Measurements from ENCODE around the gene BIRC2. TPM values are rescaled to one million over a fixed set of nuclear protein-coding genes. Genes with fewer than 3 reads are reported as not detected.

The BIRC2 gene
- total RNA-seq, 1 donor, result 76.0 TPM

DNA sequence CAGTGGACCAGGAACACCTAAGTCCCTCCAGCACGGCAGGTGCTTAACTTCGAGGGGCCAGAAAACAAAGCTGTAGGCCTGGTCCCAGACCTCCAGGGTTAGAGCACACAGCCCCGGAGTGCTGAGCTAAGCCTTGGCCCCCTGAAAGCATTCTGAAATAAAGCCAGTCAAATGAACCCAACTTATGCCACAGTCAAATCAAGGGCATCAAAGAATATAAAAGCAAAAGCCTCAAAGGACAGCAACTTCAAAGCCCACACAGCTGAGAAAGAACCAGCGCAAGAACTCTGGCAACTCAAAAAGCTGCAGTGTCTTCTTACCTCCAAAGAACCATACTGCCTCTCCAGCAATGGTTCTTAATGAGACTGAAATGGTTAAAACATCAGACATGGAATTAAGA is 66.5 kb downstream of the BIRC2 start:
- Histone ChIP-seq H2AFZ (ENCODE audit: low read length) (no peak overlapping the region), H4K20me1 (ENCODE audit: insufficient read depth, low read length) (peaks cover 15% of the 10 kb centered on the region), H3K4me3 (ENCODE audit: insufficient read depth, low read length) (no peak overlapping the region), H3K9me3 (ENCODE audit: low read depth, low read length) (no peaks in the 10 kb centered on the region), H3K4me1 (ENCODE audit: insufficient read depth, low read length) (peaks cover 14% of the 10 kb centered on the region), H3K79me2 (ENCODE audit: insufficient read depth, low read length) (peaks cover 51% of the 10 kb centered on the region), H3K36me3 (ENCODE audit: insufficient read depth, low read length) (peaks cover under 1% of the 10 kb centered on the region), H3K27ac (ENCODE audit: low read depth, low read length) (no peak overlapping the region), H3K27me3 (ENCODE audit: insufficient read depth, low read length) (no peaks in the 10 kb centered on the region), H3K4me2 (ENCODE audit: insufficient read depth, low read length) (no peak overlapping the region)
- TF ChIP-seq, protein P1, sequence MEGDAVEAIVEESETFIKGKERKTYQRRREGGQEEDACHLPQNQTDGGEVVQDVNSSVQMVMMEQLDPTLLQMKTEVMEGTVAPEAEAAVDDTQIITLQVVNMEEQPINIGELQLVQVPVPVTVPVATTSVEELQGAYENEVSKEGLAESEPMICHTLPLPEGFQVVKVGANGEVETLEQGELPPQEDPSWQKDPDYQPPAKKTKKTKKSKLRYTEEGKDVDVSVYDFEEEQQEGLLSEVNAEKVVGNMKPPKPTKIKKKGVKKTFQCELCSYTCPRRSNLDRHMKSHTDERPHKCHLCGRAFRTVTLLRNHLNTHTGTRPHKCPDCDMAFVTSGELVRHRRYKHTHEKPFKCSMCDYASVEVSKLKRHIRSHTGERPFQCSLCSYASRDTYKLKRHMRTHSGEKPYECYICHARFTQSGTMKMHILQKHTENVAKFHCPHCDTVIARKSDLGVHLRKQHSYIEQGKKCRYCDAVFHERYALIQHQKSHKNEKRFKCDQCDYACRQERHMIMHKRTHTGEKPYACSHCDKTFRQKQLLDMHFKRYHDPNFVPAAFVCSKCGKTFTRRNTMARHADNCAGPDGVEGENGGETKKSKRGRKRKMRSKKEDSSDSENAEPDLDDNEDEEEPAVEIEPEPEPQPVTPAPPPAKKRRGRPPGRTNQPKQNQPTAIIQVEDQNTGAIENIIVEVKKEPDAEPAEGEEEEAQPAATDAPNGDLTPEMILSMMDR (IDR thresholded peaks at IDR 0.05; ENCODE audit: extremely low read depth, low read depth, low read length), result no peak
- DNase-seq (ENCODE audit: insufficient read length, low spot score, missing footprints), result peak; percentile 21

DNA sequence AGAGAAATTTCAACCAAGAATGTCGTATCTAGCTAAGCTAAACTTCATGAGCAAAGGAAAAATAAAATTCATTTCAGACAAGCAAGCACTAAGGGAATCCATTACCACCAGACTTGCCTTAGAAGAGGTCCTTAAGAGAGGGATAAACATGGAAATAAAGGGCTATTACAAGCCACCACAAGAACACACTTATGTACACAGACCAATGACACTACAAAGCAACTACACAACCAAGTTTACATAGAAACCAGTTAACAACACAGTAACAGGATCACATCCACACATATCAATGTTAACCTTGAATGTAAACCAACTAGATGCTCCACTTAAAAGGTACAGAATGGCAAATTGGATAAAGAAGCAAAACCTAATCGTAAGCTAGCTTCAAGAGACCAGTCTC is 67.5 kb downstream of the BIRC2 start:
- Histone ChIP-seq H3K4me1 (ENCODE audit: insufficient read depth, low read length) (peaks cover 14% of the 10 kb centered on the region), H2AFZ (ENCODE audit: low read length) (no peak overlapping the region), H3K4me3 (ENCODE audit: insufficient read depth, low read length) (no peak overlapping the region), H3K9me3 (ENCODE audit: low read depth, low read length) (no peaks in the 10 kb centered on the region), H3K36me3 (ENCODE audit: insufficient read depth, low read length) (no peaks in the 10 kb centered on the region), H3K27me3 (ENCODE audit: insufficient read depth, low read length) (no peaks in the 10 kb centered on the region), H3K27ac (ENCODE audit: low read depth, low read length) (no peak overlapping the region), H4K20me1 (ENCODE audit: insufficient read depth, low read length) (peaks cover 15% of the 10 kb centered on the region), H3K4me2 (ENCODE audit: insufficient read depth, low read length) (no peak overlapping the region), H3K79me2 (ENCODE audit: insufficient read depth, low read length) (peaks cover 51% of the 10 kb centered on the region)
- no peak for DNase-seq (ENCODE audit: insufficient read length, low spot score, missing footprints)
- TF ChIP-seq, protein P1 (IDR thresholded peaks at IDR 0.05; ENCODE audit: extremely low read depth, low read depth, low read length), result no peak

DNA sequence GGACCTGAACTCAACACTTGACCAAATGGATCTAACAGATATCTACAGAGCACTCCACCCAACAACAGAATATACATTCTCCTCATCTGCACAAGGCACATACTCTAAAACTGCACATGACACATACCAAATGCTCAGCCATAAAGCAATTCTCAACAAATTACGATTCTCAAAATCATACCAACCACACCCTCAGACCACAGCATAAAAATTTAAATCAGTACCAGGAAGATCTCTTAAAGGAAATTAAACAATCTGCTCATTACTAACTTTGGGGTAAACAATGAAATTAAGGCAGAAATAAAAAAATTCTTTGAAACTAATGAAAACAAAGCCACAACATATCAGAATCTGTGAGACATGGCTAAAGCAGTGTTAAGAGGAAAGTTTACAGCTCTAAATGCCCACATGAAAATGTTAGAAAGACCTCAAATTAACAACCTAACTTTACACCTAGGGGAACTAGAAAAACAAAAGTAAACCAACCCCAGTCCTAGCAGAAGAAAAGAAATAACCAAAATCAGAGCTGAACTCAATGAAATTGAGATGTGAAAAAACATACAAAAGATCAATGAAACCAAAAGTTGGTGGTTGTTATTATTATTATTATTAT is 68.4 kb downstream of the BIRC2 start:
- Histone ChIP-seq H3K79me2 (ENCODE audit: insufficient read depth, low read length) (peaks cover 51% of the 10 kb centered on the region), H3K36me3 (ENCODE audit: insufficient read depth, low read length) (no peaks in the 10 kb centered on the region), H3K27ac (ENCODE audit: low read depth, low read length) (no peak overlapping the region), H3K27me3 (ENCODE audit: insufficient read depth, low read length) (no peaks in the 10 kb centered on the region), H3K4me3 (ENCODE audit: insufficient read depth, low read length) (no peak overlapping the region), H3K9me3 (ENCODE audit: low read depth, low read length) (no peaks in the 10 kb centered on the region), H2AFZ (ENCODE audit: low read length) (no peak overlapping the region), H3K4me1 (ENCODE audit: insufficient read depth, low read length) (peaks cover 8% of the 10 kb centered on the region), H3K4me2 (ENCODE audit: insufficient read depth, low read length) (no peak overlapping the region), H4K20me1 (ENCODE audit: insufficient read depth, low read length) (peaks cover 12% of the 10 kb centered on the region)
- DNase-seq (ENCODE audit: insufficient read length, low spot score, missing footprints), result no peak
- TF ChIP-seq, protein P1 (IDR thresholded peaks at IDR 0.05; ENCODE audit: extremely low read depth, low read depth, low read length), result no peak

DNA sequence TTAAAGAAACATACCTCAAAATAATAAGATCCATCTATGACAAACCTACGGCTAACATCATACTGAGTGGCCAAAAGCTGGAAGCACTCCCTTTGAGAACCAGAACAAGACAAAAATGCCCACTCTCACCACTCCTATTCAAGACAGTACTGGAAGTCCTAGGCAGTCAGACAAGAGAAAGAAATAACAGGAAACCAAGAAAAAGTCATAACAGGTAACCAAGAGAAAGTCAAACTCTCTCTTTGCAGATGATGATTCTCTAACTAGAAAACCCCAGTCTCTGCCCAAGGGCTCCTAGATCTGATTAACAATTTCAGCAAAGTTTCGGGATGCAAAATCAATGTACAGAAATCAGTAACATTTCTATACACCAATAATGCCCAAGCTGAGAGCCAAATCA is 70.0 kb downstream of the BIRC2 start:
- H4K20me1 ChIP-seq (ENCODE audit: insufficient read depth, low read length), result peaks cover 6% of the 10 kb centered on the region
- peaks cover 42% of the 10 kb centered on the region for H3K79me2 ChIP-seq (ENCODE audit: insufficient read depth, low read length)

More for the DNA sequence above, 70.0 kb downstream of the BIRC2 start:
- H3K27me3 ChIP-seq (ENCODE audit: insufficient read depth, low read length), result no peaks in the 10 kb centered on the region
- H3K27ac ChIP-seq (ENCODE audit: low read depth, low read length), result no peak overlapping the region
- no peak for DNase-seq (ENCODE audit: insufficient read length, low spot score, missing footprints)
- no peak overlapping the region for H3K4me3 ChIP-seq (ENCODE audit: insufficient read depth, low read length)
- H3K4me1 ChIP-seq (ENCODE audit: insufficient read depth, low read length), result peaks cover under 1% of the 10 kb centered on the region
- no peak overlapping the region for H3K4me2 ChIP-seq (ENCODE audit: insufficient read depth, low read length)
- no peak overlapping the region for H2AFZ ChIP-seq (ENCODE audit: low read length)
- TF ChIP-seq, protein P1 (IDR thresholded peaks at IDR 0.05; ENCODE audit: extremely low read depth, low read depth, low read length), result no peak
- H3K9me3 ChIP-seq (ENCODE audit: low read depth, low read length), result no peaks in the 10 kb centered on the region
- H3K36me3 ChIP-seq (ENCODE audit: insufficient read depth, low read length), result no peaks in the 10 kb centered on the region
